ENCODE results near the gene KLHDC7B.
A peak's percentile ranks its signal among the peaks of the same experiment; 100 is the strongest.

Gene KLHDC7B

DNA sequence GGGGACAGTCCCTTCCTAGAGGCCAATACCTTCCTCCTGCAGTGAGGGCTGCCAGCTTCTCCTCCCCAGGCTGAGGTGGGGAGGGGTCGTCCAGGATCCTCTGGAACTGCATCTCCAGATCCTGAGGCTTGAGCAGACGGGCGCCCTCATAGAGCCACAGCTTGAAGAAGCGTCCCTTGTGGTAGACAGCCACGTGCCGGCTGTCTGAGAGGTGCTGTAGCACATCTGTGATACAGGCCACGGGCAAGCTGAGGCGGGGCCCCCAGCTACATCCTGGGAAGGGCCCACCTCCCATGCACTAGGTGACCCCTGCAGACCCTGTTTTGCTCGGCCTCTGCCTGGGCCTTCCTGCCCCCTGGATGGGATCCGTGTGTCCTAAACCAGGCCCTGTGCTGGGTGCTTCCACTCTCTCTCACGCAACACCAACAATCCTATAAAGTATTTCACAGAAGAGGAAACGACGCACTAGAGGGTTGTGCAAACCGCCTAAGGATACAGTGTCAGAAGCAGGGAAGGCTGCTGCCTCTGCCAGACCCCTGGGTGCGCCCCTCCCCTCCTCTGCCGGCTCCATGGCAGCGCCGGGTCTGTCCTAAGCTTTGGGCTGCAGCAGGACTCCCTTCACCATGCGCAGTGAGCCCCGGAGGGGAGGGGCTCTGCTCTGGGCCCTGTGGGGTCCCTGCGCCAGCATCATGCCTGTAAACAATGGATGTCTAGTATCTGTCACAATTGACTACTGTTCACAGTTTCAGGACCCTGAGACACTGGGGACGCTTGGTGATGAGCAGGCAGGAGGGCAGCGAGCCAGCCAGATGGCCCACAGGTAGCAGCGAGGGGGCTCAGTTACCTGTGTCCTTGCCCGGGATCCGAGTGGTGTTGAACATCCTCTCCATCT lies 28.0 kb downstream of the KLHDC7B start:
- DNase-seq (ENCODE audit: low spot score) = no peak

DNA sequence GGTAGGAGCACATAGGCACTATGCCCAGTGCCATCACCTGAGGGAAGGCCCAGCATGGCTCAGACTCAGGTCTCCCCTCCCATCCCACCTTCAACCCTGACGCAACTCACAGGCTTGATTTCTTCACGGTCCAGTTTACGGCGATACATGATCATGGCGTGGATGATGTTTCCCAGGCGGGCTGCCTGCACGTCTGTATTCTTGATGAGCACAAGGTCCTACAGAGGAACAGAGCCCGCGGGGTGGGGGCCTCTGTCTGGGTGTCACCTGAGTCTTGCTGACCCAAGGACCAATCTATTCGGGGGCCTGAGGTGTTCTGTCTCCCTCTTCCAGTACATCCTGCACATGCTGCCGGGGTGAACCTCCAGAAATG lies 28.7 kb downstream of the KLHDC7B start:
- no peak for DNase-seq (ENCODE audit: low spot score)

DNA sequence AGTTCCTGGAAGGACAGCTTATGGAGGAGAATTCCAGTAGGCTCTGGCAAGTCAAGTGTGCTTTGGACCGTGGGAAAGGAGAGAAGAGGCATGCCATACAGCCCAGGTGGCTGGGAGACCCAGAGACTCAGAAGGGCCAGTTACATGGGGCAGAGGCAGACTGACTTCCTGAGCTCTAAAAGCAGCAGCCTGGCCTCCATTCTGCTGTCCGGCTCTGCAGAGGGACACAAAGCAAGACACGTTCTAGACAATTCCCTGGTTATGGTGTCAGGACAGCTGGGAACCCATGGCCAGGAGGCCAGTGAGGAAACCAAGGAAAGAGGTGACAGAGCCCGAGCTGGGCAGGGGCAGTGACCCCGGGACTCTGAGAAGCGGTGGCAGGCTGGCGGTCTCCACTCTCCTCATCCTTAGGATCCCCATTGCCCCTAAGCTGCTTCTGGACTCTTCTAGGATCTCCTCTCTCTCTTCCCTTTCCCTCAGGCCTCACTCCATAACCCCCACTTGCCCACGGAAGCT lies 29.8 kb downstream of the KLHDC7B start:
- DNase-seq (ENCODE audit: low spot score) = no peak

DNA sequence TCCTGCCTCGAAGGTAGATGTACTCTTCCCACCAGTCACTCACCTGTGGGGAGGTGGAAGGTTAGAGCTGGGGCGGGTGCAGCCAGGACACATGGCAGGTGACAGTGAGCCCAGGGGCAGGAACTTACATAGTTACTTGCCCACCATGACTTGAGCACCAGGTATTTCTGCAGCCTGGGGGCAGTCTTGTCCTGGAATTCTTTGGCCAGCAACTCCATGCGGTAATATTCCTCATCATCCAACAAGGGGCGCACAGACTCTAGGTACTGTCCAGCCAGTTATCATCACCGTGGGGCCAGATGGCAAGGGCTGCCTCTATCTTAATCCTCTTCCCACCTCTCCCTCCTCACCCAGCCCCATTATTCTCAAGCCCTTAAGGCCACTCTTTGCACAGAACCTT lies 30.4 kb downstream of the KLHDC7B start:
- DNase-seq (ENCODE audit: low spot score) = peak; percentile 84

DNA sequence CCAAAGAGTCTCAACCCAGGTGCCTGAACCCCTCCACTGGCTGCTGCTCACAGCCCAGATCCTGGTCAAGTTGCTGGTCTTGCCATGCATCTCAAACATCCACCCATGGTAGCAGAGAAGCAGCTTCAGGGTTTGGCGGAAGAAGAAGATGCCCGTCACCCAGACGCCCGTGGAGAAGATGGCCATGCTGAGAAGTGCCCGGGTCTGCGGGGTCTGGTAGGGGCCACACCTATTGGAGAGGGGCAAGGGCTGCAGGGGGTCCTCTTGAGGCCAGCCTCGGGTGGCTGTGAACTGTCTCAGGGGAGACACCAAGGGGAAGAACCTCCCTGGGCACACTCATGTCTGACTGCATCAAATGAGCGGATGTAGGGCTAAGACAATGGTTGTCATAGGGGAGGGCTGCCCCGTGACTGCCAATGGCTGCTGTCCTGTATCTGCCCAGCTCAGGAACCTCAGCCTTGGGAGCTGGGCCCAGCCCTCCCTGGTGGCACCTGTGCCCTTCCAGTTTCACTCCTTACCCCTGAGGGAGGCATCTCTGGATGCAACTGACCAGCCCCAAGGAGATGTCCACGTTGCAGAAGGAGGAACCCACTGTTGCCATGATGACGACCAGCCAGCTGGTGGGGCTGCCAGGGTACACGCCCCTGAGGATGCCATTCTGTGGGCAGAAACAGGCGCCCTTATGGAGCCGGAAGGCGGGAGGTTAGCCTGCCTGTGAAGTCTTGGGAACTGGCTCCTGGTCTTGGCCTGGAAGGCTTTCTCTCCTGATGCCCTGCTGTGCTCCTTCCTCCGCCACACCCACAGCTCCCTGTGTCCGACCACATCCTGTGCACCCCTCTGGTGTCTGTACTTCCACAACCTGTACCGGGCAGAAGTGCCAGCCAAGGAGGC lies 31.4 kb downstream of the KLHDC7B start:
- DNase-seq (ENCODE audit: low spot score) = peak; percentile 26

DNA sequence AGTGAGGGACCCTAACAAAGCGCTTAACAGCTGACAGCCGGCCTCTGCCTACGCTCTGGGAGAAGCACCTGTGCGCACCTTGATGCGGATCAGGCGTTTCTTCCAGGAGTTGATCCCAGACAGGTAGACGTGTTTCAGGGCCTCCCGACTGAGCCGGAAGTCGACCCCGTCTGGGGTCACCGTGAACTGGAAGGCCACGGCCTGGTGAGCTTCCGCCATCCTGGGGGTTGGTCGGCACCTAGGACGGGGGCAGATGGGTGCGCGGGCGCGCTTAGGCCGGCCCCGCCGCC lies 31.9 kb downstream of the KLHDC7B start:
- DNase-seq (ENCODE audit: low spot score) = peak; percentile 28

DNA sequence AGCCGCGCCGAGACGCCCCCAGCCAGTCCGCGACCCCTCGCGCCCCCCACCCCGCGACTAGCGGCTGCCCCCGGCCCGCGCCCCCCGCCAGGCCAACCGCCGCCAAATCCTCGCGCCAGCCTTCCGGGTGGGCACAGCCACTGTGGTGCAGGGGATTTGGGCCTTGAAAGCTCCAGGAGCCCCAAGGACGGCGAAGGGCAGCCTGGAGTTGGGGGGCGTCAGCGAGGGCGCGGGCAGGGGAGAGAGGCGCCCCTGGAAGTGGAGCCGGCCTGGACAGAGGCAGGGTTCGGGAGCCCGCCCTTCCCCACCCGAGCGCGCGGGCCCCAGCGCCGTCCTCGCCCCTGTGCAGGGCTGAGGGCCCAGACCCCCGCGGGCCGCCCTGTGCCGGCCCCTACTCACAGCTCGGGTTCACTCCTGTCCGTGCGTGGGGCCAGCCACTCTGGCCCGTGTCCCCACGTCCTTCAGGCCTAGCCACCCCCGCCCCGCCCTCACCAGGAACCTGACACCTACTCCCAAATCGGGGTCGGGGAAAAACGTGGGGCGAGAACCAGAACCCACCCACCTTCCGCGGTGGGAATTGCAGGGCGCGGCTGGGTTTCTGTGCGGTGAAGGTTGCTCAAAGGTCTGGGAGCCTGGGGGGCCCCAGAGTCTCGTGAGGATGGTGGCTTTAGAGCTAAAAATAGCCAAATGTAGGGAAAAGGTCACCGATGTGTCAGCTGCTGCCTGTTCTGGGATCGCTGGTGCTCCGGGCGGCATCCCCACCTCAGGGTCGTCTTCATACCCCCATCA lies 32.5 kb downstream of the KLHDC7B start, which contains the start of gene CPT1B:
Gene CPT1B (minus strand): TSS at position 441 of the 789 bp plus-strand sequence. CDS start 512 bp downstream, outside the sequence.
- peak; percentile 27 for DNase-seq (ENCODE audit: low spot score)

DNA sequence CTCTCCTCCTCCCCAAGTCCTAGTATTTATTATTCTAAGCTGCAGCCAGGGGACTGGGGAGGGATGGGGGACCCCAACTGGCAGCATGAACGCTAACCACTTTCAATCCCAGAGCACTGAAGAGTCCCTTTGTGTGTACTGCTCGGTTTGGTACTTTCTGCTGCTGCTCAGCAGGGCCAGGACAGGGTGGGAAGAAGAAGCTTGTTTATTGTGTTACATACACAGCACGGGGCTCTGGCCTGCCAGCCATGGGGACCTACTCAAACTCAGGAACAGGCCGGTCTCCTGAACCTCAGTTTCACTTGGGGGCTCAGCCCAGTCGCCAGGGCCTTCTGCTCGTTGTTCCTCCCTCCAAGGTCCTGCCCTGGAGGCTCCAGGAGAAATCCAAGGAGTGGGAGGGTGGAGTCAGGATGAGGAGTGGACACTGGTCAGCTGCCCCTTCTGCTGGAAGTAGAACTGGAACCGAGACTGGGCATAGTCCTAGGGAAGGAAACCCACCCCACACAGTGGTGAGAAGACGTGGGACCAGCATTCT lies 33.1 kb downstream of the KLHDC7B start:
- no peak for DNase-seq (ENCODE audit: low spot score)

DNA sequence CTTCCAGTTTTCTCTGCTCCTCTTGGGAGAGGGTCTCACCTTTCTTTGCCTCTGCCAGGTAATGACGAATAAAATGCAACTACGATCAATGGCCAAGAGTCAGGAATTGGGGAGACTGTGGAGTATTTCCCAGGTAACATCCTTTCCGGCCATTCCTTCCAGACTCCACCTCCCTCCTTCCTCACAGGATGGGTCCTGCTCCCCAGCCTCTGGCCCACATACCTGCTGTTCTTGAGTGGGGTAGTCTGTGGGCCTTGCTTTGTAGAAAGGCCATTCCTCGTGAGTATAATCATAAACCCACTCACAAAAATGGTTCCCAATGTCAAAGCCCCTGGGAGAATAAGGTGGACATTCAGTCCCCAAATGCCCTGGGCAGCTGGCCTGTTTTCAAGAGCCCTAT lies 34.1 kb downstream of the KLHDC7B start:
- DNase-seq (ENCODE audit: low spot score) = no peak

DNA sequence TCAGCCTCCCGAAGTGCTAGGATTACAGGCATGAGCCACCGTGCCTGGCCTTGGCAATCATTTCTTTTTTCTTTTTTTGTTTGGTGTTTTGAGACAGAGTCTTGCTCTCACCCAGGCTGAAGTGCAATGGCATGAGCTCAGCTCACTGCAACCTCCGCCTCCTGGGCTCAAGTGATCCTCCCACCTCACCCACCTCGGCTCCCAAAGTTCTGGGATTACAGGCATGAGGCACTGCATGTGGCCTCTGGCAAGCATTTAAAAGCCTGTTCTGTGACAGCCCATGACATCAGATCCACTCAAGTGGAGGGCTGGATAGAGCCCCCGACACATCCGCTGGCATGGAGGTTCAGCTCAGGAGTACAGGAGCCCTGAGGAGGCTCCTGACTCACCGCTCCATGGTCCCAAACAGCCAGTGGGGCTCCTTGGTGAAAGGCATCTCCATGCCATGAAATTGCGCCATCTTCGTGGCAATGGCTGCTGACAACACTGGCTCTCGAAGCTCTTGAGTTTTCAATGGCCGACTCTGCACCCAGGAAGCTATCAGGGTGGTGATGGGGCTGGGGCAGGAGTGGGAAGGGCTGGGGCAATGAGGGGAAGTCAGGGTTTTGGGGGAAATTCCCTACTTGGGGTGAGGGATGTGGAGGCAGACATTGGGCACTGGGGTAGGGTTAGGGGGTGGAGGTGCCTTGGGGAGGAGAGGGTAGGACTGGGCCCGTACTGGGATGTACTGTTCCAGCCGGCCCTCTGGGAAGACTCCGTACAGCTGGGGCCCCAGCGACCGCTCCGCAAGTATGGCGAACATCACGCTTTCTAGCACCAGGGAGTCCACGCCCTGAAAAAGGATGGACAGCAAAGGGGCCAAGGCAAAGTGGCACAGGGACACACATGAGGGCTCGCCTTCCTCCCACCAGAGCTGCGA lies 35.6 kb downstream of the KLHDC7B start:
- no peak for DNase-seq (ENCODE audit: low spot score)

DNA sequence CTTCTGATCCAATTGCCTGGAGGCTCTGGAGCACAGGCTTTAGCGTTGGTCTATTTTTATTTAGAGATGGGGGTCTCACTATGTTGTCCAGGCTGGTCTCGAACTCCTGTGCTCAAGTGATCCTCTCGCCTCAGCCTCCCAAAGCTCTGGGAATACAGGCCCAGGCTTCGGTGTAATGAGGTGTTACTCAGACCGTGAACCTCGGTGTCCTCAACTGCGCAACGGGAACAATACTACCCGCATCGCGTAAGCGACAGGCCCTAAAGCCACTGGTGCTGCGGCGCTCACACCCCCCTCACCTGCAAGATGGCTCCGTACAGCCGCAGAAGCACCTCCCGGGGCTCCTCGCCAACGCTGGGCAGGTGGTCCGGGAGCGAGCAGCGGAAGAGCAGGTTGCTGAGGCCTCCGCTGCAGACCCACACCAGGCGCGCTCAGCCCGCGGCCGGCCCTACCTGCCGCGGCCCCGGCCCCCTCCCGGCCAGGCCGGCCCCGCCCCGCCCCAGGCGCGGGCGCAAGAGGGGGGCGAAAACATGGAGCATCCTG lies 36.3 kb downstream of the KLHDC7B start:
- no peak for DNase-seq (ENCODE audit: low spot score)

DNA sequence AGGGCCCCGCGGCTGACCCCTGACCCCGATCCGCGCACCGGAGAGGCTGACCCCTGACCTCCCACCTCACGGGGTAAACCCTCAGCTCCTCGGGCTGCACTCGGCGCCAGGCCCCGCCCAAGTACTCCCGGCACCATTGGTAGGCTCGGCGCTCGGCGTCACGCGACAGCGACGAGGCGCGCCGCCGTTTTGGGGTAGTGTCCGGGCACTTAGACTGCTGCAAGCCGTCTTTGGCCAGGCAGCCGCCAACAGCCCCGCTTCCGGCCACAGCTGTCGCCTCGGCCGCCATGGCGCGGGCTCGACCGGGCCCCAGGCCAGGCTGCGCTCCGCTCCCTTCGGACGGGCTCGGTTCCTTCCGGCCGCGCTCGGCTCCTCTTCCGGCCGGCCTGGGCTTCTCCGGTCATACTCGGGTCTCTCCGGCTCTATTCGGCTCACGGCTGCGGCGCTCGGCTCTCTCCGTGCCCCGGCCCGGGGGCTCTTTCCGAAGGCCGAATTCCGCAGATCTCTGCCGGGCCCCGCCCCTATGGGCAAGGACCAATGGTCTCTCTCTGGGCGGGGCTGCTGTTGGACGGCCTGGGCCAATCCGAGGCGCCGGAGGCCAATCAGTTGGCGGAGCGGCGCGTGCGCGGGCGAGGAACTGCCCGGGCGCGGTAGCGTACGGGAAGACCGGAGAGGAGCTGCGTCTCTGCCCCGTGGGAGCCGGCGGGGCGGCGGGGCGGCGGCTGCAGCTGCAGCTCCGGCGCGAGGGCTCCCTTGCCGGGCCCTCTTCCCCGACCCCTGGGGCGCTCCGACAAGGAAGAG lies 37.0 kb downstream of the KLHDC7B start, which contains the start of gene CHKB:
Gene CHKB (minus strand): TSS at position 357 of the 801 bp plus-strand sequence. CDS start 68 bp downstream, at position 289.
- peak; percentile 99 for DNase-seq (ENCODE audit: low spot score)

DNA sequence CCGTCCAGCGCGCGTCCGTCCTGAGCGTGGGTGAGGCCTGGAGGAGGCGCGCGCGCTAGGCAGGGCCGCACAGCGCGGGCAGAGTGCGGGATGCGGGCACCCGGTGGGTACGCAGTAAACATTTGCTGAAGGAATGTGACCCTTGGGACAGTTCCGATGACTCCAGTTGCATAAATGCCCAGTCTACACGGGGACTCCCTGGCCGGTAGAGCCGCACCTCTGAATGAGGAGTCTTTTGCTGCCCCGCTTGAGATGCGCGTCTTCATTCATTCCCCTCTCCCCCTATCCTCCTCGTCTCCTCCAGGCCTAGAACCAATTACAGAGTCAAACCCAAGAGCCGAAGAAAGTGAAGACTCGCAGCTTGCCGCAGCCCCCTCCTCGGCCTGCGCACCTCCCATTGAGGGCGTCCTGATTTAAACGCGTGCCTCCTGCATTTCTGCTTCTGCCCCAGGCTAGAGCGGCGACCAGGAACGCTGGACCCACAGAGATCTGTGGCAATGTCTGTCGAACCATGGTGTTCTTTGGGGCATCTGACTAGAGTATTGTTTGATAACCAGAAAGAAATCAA lies 37.7 kb downstream of the KLHDC7B start:
- DNase-seq (ENCODE audit: low spot score) = no peak

DNA sequence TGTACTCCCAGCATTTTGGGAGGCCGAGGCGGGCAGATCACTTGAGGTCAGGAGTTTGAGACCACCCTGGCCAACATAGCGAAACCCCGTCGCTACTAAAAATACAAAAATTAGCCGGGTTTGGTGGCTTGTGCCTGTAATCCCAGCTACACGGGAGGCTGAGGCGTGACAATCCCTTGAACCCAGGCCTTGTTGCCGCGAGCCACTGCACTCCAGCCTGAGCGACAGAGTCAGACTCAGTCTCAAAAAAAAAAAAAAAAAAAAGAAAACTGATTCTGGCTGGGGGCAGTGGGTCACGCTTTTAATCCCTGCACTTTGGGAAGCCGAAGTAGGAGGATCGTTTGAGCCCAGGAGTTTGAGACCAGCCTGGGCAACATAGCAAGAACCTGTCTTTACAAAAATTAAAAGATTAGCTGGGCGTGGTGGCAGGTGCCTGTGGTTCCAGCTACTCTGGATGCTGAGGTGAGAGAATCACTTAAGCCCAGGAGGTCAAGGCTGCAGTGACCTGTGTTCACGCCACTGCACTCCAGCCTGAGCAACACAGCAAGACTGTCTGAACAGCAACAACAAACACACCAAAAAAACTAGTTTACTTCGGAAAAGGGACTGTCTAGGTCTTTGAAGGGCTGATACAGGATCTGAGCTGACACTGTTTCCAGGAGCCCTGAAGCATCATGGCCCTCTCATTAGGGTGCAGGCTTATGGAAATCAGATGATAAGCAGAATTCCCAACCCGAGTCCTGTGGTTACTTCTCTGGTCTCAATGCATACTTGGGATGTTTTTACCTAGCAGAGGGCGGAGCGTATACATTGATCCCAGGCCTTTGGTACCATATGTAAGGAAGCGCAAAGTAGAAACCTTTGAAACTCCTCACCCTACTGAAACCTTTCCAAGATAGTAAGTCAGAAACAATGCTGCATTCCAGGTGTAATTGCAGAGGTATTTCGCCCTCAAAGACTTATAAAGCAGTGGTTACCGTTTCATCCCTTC lies 38.7 kb downstream of the KLHDC7B start:
- no peak for DNase-seq (ENCODE audit: low spot score)

DNA sequence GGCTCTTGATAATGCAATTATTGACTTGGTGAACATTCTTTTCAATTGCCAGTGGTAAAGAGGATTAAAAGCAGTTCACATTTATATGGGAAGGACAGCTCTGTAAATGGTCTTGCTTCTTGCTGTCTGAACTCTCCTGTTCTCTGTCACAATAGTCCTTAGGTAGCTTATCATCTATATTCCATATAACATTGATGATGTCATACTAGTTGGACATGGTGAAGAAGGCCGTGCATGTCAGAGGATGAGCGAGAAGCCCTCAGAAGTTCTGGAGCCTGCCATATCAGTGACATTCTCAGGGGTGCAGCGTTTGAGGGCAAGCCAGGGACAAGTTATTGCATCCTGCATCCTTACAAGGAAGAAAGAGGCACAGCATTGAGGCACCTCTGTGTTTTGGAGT lies 39.5 kb downstream of the KLHDC7B start:
- DNase-seq (ENCODE audit: low spot score) = no peak

DNA sequence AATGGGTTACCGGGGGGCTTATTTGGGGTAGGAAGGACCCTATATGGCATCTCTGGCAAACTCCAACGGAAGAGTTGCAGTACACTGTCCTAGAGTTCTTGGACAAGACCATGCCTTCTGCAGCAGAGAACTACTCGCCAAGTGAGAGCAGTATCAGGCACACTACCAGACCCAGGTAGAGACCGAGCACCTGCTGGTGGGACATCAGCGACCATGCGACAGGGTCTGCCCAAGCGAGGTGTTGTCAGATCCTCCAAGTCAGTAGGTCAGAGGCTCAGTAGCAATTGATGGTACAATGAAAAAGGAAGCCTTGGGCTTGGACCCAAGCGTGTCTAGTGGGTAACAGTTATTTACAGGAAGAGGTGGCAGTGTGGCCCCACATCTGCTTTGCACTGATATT lies 40.1 kb downstream of the KLHDC7B start:
- DNase-seq (ENCODE audit: low spot score) = no peak

DNA sequence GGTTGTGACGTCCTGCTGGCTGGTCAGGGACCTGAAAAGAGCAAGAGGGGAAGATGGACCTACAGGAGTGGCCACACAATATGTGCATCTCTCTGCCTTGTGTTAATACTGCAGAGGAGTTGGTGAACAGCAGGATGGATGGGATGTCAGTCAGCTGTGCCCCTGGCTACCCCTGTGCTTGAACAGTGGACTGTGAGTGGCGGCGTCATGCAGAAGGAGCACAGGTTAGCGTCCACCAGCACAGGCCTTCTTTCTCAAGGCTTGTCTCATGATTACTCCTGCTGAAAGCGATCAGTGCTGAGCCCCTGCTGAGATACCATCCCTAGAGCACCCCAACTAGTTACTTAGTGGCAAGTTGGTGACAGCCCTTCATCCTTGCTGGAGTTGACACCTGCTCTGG lies 40.7 kb downstream of the KLHDC7B start:
- DNase-seq (ENCODE audit: low spot score) = no peak

DNA sequence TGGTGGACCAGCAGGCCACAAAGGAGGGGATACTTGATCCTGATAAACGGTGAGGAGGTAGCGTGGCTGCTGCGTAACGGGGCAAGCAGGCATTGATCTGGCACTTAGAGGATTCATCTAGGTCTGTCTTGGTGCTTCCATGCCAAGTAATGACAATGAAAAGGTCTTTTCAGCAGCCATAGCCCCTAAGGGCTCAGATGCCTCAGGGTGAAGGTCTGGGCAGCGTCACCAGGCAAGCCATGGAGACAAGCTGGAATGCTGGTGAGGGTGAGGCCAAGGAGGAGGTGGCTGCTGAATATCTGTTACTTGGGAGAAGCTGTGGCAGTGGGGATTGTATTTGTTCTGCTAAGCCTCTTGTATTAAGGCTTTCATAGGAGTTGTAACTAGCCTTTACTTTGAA lies 41.7 kb downstream of the KLHDC7B start:
- no peak for DNase-seq (ENCODE audit: low spot score)

All from D341Med (cell line).